ENCODE measurements around the gene FAM110D. TPM values are rescaled to one million over a fixed set of nuclear protein-coding genes. Genes with fewer than 3 reads are reported as not detected.

Gene FAM110D
- total and polyA plus RNA-seq, 2 of the 8 experiments (the other 6 are each of a cell fraction or from before 2014, with no cell fraction given) = 0.21 to 0.48 TPM

DNA sequence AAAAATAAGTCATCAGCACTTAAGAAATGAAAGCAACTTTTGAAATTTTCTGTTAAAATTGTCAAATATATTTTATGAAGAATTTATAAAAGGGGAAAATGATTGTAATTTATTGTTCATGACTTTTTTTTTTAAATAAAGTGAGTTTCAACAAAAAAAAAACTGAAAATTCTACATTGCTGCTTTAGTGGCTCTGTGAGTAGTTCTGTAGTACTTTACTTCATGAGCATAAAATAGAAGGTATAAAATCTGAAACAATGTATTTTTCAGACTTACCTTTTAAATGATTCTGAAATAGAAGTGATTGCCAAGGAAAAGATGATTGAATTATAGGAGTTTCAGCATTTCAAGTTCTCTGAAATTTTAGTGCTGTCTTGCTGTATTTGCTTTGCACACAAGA is 33.5 kb upstream of the FAM110D start (continued):
- TF ChIP-seq, protein P1, sequence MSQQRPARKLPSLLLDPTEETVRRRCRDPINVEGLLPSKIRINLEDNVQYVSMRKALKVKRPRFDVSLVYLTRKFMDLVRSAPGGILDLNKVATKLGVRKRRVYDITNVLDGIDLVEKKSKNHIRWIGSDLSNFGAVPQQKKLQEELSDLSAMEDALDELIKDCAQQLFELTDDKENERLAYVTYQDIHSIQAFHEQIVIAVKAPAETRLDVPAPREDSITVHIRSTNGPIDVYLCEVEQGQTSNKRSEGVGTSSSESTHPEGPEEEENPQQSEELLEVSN (IDR thresholded peaks at IDR 0.05) = no peak
- TF ChIP-seq CBX5 (IDR thresholded peaks at IDR 0.05; ENCODE audit: low read depth, low read length) (no peak), EP300 (IDR thresholded peaks at IDR 0.05; ENCODE audit: borderline replicate concordance in 1 of 2, low read depth in 2 of 2, low read length in 2 of 2) (no peak), POU5F1 (IDR thresholded peaks at IDR 0.05; ENCODE audit: low read depth, low read length) (no peak), SIX5 (IDR thresholded peaks at IDR 0.05; ENCODE audit: low read depth, low read length) (no peak), SRF (IDR thresholded peaks at IDR 0.05; ENCODE audit: low read depth, low read length) (no peak), ASH2L (IDR thresholded peaks at IDR 0.05; ENCODE audit: low read length) (no peak)
